HL-60/S4 treated with phorbol 12-myristate 13-acetate at 8.2 ng/mL for 4 days and 3 days (cell line): ENCODE results near the gene PALS2.

Experiments used
- in situ Hi-C: fragments of 300-500 bp; cut with MboI; formaldehyde crosslinking; loops from 2 replicates; pipeline ENCODE4 v1.15.0; 2022; ENCODE audit warnings: low sequenced_read_pairs

PALS2 gene

DNA sequence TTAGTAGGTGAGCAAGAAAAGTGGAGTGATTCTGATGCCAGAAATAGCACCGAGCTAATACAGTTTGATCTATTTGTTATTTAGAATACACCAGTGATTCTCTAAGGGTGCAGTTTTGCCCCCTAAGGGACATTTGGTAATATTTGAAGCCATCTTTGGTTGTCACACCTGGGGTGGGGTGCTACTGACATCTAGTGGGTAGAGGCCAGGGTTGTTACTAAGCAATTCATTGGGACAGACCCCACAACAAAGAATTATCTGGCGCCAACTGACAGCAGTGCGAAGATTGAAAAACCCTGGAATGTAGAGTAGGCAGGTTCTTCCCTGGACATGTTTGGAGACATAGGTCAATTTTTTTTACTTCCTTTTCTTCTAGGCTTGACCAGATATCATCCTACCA is 14.6 kb downstream of the PALS2 start:
- in situ Hi-C loops: no loop called here

DNA sequence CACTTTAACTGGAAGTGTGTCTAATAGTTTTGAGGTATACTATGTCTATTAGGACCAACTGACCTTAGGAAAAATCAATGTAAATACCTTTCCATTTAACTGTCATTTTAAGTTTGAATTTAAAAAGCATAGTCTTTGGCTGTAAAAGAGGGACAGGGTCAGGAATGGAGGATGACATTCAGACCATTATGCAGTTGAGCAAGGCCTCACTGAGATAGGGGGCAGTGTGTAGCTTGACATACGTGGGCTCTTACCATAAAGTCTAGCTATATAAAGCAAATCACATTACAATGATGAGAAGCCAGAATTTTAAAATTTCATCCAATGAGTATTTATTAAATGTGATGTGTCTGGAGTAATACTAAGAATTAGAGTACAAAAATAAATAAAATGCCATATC is 17.9 kb downstream of the PALS2 start:
- in situ Hi-C loops: no loop called here

DNA sequence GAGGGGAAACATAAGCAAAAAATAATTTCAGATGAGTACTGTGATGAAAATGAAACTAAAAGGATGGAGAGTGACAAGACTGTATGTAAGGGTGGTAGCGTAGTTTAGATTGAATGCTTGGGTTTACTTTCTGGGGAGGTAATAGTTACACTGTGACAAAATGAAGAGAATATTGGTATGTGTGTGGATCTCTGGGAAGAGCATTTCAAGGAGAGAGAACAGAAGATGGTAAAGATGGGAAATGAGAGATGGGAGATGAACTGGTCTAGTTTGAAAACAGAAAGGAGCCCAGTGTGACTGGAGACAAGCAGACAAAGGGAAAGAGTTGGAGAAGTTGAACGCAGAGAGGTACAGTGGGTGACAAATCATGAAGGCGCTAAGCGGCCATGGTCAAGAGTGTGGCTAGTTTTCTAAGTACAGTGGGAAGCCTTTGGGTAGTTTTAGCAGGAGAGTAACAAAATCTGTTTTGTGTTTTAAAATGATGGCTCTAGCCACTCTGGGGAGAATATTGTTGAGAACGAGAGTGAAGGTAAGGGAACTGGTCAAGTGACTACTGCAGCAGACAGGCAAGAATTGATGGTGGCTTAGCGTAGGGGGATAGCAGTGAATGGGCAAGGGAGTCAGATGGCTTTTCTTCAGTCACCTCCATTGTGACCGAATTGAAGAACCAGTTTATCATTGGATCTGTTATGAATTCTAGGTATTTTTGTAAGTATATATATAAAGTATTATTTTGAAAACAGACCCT is 22.6 kb downstream of the PALS2 start:
- in situ Hi-C loops: no loop called here

- in situ Hi-C loops: no loop called here
Observed at GRCh38 chr7:24597014-24597413, 23.8 kb downstream of the PALS2 start.

- in situ Hi-C loops: no loop called here
Observed at GRCh38 chr7:24601600-24601999, 28.3 kb downstream of the PALS2 start.

GRCh38 chr7:24602860-24603456 is 29.7 kb downstream of the PALS2 start:
- in situ Hi-C loops: no loop called here

- in situ Hi-C loops: no loop called here
Observed at GRCh38 chr7:24604630-24605029, 31.4 kb downstream of the PALS2 start.

- in situ Hi-C loops: no loop called here
Observed at GRCh38 chr7:24608504-24608903, 35.3 kb downstream of the PALS2 start.

DNA sequence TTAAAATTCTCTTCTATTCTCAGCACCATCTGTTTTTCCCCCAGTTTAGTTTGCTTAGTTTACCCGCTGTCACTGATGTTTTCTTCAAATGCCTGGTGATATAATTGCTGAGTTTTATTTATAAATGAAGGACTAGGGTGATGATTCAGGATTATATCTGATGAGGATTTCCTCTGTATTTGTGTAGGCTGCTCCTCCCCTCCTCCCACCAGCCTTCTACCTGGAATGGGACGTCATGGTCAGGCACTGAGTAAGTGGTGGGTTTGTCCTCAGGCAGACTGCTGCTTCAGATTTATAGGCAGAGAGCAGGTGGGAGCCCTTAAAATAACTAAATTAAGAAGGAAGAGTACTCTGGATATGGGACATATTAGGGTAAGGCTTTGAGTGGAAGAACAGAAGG is 35.8 kb downstream of the PALS2 start:
- in situ Hi-C loops: no loop called here

DNA sequence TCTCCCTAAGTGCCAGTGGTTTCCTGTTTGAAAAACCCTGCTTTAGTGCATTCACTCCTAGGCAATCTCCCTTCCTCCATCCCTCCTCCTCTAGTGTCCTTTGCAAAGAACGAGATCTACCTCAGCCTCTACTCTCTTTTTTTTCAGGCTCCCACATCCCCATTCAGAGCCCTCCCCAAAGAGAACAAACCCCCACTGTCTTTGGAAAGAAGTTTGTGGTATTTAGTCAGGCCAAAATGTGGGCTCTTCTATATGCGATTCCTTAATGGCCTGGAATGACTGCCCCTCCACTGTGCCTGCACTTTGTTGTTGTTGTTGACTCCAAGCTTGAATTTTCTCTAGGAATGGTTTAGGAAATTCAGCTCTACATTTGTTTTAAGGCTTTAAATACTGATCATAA is 36.3 kb downstream of the PALS2 start:
- in situ Hi-C loops: no loop called here

DNA sequence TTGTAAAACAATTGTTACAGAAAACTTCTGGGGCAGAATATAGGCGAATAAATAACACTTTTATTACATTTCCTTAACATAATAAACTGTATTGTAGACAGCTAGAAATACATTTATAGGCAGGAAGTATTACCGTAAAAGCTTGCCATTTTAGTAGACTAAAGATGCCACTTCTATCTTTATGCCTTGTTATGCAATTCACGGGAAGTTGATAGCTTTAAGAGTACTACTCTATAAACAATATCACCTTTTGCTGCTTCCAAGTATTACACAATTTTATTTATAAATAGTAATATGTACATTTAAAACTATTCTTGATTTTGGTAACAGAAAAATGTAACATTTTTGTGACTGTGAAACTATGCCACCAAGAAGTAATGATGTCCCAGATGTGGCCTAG is 37.9 kb downstream of the PALS2 start:
- in situ Hi-C loops: no loop called here

DNA sequence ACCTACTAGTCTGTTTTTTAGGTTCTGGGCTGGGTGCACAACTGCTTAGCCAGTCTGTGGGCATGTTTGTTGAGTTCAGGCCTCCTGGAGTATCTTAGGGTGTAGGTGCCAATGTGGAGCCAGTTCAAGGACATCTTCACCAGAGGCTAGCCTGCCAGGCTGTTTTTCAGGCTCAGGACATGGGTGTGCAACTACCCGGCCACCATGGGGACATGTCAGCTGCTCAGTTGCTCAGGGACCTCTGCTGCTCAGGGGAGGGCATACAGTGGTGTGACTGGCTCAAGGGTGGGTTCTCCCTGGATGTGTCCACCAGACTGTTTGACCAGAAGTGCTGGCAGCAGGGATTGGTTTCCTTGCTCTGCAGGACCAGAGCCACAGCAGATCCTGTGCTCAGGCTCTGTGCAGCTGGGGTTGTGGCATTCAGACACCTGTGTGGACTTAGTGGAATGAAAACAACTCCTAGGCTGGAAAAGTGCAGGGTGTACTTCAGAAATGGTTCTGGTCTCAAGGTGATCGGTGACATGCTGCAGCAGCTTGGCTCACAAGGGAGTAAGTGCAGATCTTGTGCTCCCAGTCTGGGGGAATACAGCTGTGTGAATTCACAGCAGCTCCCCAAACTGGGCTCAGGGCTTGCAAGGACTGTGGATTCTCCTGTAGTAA is 44.8 kb downstream of the PALS2 start:
- in situ Hi-C loops: no loop called here

DNA sequence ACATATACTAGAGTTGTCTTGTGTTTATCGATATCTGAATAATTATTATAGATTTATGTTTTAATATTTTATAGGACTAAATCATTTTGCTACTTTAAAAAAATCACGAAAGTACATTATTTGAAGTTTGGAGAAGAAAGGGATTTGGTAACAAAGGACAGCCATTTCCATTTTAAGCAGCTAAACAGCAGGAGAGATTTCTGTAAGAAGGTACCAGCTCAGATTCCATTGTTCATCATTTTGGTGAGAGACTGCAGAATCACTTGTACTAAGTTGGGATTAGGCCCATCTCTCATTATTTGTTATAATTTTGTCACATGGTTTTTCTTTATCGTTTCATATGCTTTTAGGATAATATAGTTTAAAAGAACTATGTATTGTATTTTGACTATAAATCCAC is 46.7 kb downstream of the PALS2 start:
- in situ Hi-C loops: no loop called here

DNA sequence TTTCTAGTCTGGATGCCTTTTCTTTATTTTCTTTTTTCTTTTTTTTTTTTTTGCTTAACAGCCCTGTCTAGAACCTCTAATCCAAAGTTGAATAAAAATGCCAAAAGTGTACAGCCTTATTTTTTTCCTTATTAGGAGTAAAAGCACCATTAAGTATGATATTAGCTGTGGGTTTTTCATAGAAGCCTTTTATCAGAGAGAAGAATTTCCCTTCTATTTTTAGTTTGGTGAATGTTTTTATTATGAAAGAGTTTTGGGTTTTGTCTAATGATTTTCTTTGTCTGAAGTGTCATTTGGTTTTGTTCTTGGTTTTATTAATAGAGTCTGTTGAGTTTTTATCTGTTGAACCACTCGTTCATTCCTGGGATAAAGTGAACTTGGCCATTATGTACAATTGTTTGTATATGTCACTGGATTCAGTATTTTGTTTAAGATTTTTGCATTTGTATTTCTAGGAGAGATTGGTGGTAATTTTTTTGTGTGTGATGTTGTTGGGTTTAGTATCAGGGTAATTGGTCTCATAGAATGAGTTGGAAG is 49.5 kb downstream of the PALS2 start:
- in situ Hi-C loops: no loop called here
